Erythroblast (primary cell): ENCODE measurements around the gene DENND4A.

Source experiments
- GATA1 ChIP-seq: IDR thresholded peaks from 2 replicates; pipeline ENCODE4 v1.6.1; 2011; ENCODE audit warnings: low read depth, mild to moderate bottlenecking, control low read depth, low read length, moderate library complexity
- POLR2A ChIP-seq: IDR thresholded peaks from 2 replicates; pipeline ENCODE4 v1.6.1; 2011; ENCODE audit warnings: mild to moderate bottlenecking, low read length

DNA sequence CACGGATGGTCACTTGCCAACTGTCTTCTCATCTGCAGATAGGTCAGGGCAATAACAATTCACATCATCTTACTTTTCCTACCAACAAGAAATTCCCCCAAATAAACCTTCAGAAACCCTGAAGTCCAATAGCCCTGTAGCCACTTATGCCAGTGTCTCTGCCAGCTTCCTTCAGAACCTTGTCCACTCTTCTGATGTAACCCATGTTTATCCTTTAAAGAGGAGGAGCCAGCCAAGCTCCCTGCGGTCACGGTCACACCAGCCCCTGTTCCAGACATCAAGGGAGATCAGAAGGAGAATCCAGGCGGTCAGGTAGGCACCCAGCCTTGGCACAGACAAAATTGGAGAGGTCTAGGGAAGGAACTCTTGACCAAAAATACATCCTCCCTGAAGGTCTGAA is 146.7 kb downstream of the DENND4A start:
- TF ChIP-seq POLR2A (no peak), GATA1 (no peak)
